ENCODE measurements around the gene C2CD3. TPM values are rescaled to one million over a fixed set of nuclear protein-coding genes. Genes with fewer than 3 reads are reported as not detected.
A peak's percentile ranks its signal among the peaks of the same experiment; 100 is the strongest.

The C2CD3 gene
- total and polyA plus RNA-seq, 4 donors = 3.1 to 14.5 (median 6.7) TPM

DNA sequence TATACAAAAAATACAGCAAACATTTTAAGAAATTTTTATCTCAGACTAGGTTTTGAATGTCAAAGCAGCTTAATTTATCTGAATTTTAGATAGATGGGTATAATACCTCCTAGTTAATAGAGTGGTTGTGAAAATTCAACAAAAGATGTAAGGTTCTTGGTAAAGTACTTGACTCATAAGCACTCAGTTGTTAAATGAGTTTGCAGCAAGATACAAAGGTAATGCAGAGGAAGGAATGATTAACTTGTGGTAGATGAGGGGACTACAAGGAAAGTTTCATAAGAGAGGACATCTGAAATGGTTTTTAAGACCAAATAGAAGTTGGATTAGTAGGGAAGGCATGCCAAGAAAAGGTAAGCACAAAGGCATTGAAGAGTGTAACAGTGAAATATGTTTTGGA, 37.7 kb upstream of the C2CD3 start:
- H3K27ac ChIP-seq (ENCODE audit: low read depth in 1 of 2, low read length in 2 of 2) = no peak overlapping the region
- H3K4me1 ChIP-seq (ENCODE audit: control insufficient read depth in 4 of 4, insufficient read depth in 4 of 4, low read length in 3 of 4) = no peaks in the 10 kb centered on the region

GRCh38 chr11:74206746-74207145, 35.9 kb upstream of the C2CD3 start:
- Histone ChIP-seq H3K4me3 (ENCODE audit: low read depth in 1 of 3, low read length in 3 of 3) (no peak overlapping the region), H3K4me1 (ENCODE audit: control insufficient read depth in 4 of 4, insufficient read depth in 4 of 4, low read length in 3 of 4) (no peaks in the 10 kb centered on the region), H3K9ac (ENCODE audit: low read depth in 1 of 2, low read length in 2 of 2) (no peak overlapping the region), H3K9me3 (ENCODE audit: control insufficient read depth in 4 of 4, low read length in 3 of 4) (no peaks in the 10 kb centered on the region), H3K36me3 (ENCODE audit: control insufficient read depth in 4 of 4, insufficient read depth in 3 of 4, low read depth in 1 of 4, low read length in 3 of 4) (peaks cover 11 to 14% (median 12%) of the 10 kb centered on the region in 4 donors), H3K27ac (ENCODE audit: low read depth in 1 of 2, low read length in 2 of 2) (no peak overlapping the region), H3K27me3 (ENCODE audit: control insufficient read depth in 4 of 4, insufficient read depth in 4 of 4, low read length in 3 of 4) (no peaks in the 10 kb centered on the region)
- no peak for TF ChIP-seq HNF4A (conservative IDR thresholded peaks at IDR 0.05)
- TF ChIP-seq, protein P1, sequence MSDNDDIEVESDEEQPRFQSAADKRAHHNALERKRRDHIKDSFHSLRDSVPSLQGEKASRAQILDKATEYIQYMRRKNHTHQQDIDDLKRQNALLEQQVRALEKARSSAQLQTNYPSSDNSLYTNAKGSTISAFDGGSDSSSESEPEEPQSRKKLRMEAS (IDR thresholded peaks at IDR 0.05) = no peak
- TF ChIP-seq FOXA1 (IDR thresholded peaks at IDR 0.05) = no peak
- TF ChIP-seq NR2F2 (IDR thresholded peaks at IDR 0.05) = no peak
- TF ChIP-seq ATF3 (IDR thresholded peaks at IDR 0.05) = no peak
- 98% methylated on average over 1 of the region's 1 CpG for WGBS
- no peak for DNase-seq (ENCODE audit: low spot score)

More for the DNA sequence above, 37.7 kb upstream of the C2CD3 start:
- no peak overlapping the region for H3K9ac ChIP-seq (ENCODE audit: low read depth in 1 of 2, low read length in 2 of 2)
- H3K4me3 ChIP-seq (ENCODE audit: low read depth in 1 of 3, low read length in 3 of 3) = no peak overlapping the region
- H3K9me3 ChIP-seq (ENCODE audit: control insufficient read depth in 4 of 4, low read length in 3 of 4) = no peaks in the 10 kb centered on the region
- peaks cover 11 to 21% (median 13%) of the 10 kb centered on the region in 4 donors for H3K36me3 ChIP-seq (ENCODE audit: control insufficient read depth in 4 of 4, insufficient read depth in 3 of 4, low read depth in 1 of 4, low read length in 3 of 4)
- TF ChIP-seq GABPA (IDR thresholded peaks at IDR 0.05 in 1 of 2, conservative IDR thresholded peaks at IDR 0.05 in 1 of 2) (no peak), HNF4G (IDR thresholded peaks at IDR 0.05) (no peak), TAF1 (conservative IDR thresholded peaks at IDR 0.05) (no peak)
- no peaks in the 10 kb centered on the region for H3K27me3 ChIP-seq (ENCODE audit: control insufficient read depth in 4 of 4, insufficient read depth in 4 of 4, low read length in 3 of 4)
- no peak for DNase-seq (ENCODE audit: low spot score)

DNA sequence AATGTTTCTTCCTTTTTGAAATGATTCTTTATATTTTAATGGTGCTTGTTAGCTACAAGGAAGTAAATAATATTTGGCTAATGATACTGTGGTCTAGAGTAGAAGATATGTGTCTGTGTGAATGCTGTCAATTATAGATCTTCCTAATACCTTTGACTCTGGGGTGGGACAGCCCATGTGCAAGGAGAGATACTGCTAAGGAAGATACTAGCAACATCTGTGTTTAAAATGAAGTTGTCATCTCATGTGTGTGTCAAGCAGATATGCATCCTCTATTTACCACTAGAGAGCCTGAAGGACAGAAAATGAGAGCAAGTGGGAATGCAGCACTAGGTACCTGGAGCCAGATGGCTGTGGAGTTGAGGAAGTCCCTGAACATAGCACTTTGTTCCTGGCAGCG, 34.4 kb upstream of the C2CD3 start:
- 97% methylated on average over 1 of the region's 1 CpG for WGBS
- Histone ChIP-seq H3K27me3 (ENCODE audit: control insufficient read depth in 4 of 4, insufficient read depth in 4 of 4, low read length in 3 of 4) (no peaks in the 10 kb centered on the region), H3K9me3 (ENCODE audit: control insufficient read depth in 4 of 4, low read length in 3 of 4) (no peaks in the 10 kb centered on the region), H3K36me3 (ENCODE audit: control insufficient read depth in 4 of 4, insufficient read depth in 3 of 4, low read depth in 1 of 4, low read length in 3 of 4) (peaks cover 10 to 11% (median 11%) of the 10 kb centered on the region in 4 donors), H3K4me1 (ENCODE audit: control insufficient read depth in 4 of 4, insufficient read depth in 4 of 4, low read length in 3 of 4) (no peaks in the 10 kb centered on the region), H3K4me3 (ENCODE audit: low read depth in 1 of 3, low read length in 3 of 3) (no peak overlapping the region), H3K27ac (ENCODE audit: low read depth in 1 of 2, low read length in 2 of 2) (no peak overlapping the region), H3K9ac (ENCODE audit: low read depth in 1 of 2, low read length in 2 of 2) (no peak overlapping the region)
- DNase-seq (ENCODE audit: low spot score) = peak; percentile 41
- TF ChIP-seq, protein P2, sequence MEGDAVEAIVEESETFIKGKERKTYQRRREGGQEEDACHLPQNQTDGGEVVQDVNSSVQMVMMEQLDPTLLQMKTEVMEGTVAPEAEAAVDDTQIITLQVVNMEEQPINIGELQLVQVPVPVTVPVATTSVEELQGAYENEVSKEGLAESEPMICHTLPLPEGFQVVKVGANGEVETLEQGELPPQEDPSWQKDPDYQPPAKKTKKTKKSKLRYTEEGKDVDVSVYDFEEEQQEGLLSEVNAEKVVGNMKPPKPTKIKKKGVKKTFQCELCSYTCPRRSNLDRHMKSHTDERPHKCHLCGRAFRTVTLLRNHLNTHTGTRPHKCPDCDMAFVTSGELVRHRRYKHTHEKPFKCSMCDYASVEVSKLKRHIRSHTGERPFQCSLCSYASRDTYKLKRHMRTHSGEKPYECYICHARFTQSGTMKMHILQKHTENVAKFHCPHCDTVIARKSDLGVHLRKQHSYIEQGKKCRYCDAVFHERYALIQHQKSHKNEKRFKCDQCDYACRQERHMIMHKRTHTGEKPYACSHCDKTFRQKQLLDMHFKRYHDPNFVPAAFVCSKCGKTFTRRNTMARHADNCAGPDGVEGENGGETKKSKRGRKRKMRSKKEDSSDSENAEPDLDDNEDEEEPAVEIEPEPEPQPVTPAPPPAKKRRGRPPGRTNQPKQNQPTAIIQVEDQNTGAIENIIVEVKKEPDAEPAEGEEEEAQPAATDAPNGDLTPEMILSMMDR (IDR thresholded peaks at IDR 0.05; ENCODE audit: low read depth, low read length, missing input control) = no peak
- TF ChIP-seq YY1 (IDR thresholded peaks at IDR 0.05) (no peak), EGR1 (IDR thresholded peaks at IDR 0.05; ENCODE audit: low read depth in 2 of 2) (no peak), ATF3 (IDR thresholded peaks at IDR 0.05) (no peak), GABPA (IDR thresholded peaks at IDR 0.05 in 1 of 2, conservative IDR thresholded peaks at IDR 0.05 in 1 of 2) (no peak), SP1 (IDR thresholded peaks at IDR 0.05) (no peak), NR2F2 (IDR thresholded peaks at IDR 0.05) (no peak)
- TF ChIP-seq, protein P3, sequence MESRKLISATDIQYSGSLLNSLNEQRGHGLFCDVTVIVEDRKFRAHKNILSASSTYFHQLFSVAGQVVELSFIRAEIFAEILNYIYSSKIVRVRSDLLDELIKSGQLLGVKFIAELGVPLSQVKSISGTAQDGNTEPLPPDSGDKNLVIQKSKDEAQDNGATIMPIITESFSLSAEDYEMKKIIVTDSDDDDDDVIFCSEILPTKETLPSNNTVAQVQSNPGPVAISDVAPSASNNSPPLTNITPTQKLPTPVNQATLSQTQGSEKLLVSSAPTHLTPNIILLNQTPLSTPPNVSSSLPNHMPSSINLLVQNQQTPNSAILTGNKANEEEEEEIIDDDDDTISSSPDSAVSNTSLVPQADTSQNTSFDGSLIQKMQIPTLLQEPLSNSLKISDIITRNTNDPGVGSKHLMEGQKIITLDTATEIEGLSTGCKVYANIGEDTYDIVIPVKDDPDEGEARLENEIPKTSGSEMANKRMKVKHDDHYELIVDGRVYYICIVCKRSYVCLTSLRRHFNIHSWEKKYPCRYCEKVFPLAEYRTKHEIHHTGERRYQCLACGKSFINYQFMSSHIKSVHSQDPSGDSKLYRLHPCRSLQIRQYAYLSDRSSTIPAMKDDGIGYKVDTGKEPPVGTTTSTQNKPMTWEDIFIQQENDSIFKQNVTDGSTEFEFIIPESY (IDR thresholded peaks at IDR 0.05) = no peak

All from liver (tissue), 9 donors.